Ascending aorta (tissue), 2 donors: ENCODE measurements around the gene SYNRG. TPM values are rescaled to one million over a fixed set of nuclear protein-coding genes. Genes with fewer than 3 reads are reported as not detected.

ENCODE experiments used
- DNase-seq, 2 donors: peaks; one replicate each; pipeline ENCODE4 v3.0.0-alpha.2; 2019; ENCODE audit warnings: low spot score in 2 of 2
- H3K27ac ChIP-seq, 2 donors: fragments of 200-600 bp; sonication (generic); one replicate each; pipeline ENCODE4 v1.5.1; 2016 to 2017; ENCODE audit warnings: mild to moderate bottlenecking in 1 of 2
- H3K27me3 ChIP-seq: fragments of 200-600 bp; sonication (generic); one replicate; pipeline ENCODE4 v1.5.1; 2017
- H3K36me3 ChIP-seq, 2 donors: fragments of 200-600 bp; sonication (generic); one replicate each; pipeline ENCODE4 v1.5.1; 2016
- H3K4me1 ChIP-seq, 2 donors: fragments of 200-600 bp; sonication (generic); one replicate each; pipeline ENCODE4 v1.5.1; 2016 to 2017; ENCODE audit warnings: mild to moderate bottlenecking in 1 of 2
- H3K4me3 ChIP-seq, 2 donors: fragments of 200-600 bp; sonication (generic); one replicate each; pipeline ENCODE4 v1.5.1; 2016 to 2017; ENCODE audit warnings: mild to moderate bottlenecking in 1 of 2
- H3K9me3 ChIP-seq, 2 donors: fragments of 200-600 bp; sonication (generic); one replicate each; pipeline ENCODE4 v1.5.1; 2016
- CTCF ChIP-seq, 3 experiments: fragments of 200-600 bp in 2 of 3; fragments of 450-650 bp in 1 of 3; sonication (generic) in 2 of 3; IDR thresholded peaks; one replicate each; pipeline ENCODE4 v1.5.1; 2016 to 2019; ENCODE audit warnings: antibody characterized with exemption in 3 of 3, mild to moderate bottlenecking in 1 of 3, moderate library complexity in 1 of 3
- intact Hi-C: fragments of 100-400 bp; cut with DNase I; formaldehyde crosslinking; loops from one replicate; pipeline ENCODE4 v1.15.1; 2023
- total RNA-seq: library from RNA; depleted of rRNA; stranded (reverse); fragments of >200 nt; gene quantifications from one replicate; pipeline ENCODE4 v1.1.0, GENCODE V29; 2016

SYNRG gene
- total RNA-seq, 1 donor from 2014 or later = 47.1 TPM

DNA sequence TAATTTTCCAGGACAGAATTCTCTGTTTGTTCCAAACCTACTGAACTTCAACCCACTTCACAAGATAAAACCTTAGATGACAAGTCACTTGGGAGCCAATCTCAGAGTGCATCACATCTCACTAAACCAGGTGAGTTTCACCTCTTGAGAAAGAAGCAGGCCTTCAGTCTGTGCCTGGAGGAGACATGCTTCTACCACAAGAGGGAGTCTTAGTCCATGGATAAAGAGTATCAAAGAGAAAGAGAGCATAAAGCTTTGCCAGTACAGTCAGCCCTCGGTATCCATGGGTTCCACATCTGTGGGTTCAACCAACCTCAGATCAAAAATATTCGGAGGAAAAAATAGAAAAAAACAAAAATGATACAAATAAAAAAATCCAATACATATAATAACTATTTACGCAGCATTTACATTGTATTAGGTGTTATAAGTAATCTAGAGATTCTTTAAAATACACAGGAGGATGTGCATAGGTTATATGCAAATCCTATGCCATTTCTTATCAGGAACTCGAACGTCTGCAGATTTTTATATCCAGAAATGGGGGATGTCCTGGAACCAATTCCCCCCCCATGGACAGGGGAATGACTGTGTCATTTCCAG, 81.9 kb downstream of the SYNRG start:
- Histone ChIP-seq H3K27me3 (no peaks in the 10 kb centered on the region), H3K27ac (no peak overlapping the region), H3K4me3 (no peak overlapping the region), H3K4me1 (no peaks in the 10 kb centered on the region), H3K36me3 (peaks cover 42 to 68% of the 10 kb centered on the region in 2 donors), H3K9me3 (no peaks in the 10 kb centered on the region)
- DNase-seq = no peak
- TF ChIP-seq CTCF (IDR thresholded peaks at IDR 0.05) = peak in 2 of 3 experiments; percentile 8 to 36
- intact Hi-C loops = no loop called here

- H3K9me3 ChIP-seq = no peaks in the 10 kb centered on the region
- no peaks in the 10 kb centered on the region for H3K4me1 ChIP-seq
- no peak for DNase-seq
- no peak overlapping the region for H3K4me3 ChIP-seq
- intact Hi-C loops = no loop called here
- H3K27me3 ChIP-seq = no peaks in the 10 kb centered on the region
- no peak overlapping the region for H3K27ac ChIP-seq
- TF ChIP-seq CTCF (IDR thresholded peaks at IDR 0.05) = no peak
- H3K36me3 ChIP-seq = peaks cover 33 to 64% of the 10 kb centered on the region in 2 donors
These were observed 85.5 kb downstream of the SYNRG start for GRCh38 chr17:37523715-37524219.

GRCh38 chr17:37521821-37522220, 87.4 kb downstream of the SYNRG start:
- DNase-seq = no peak
- Histone ChIP-seq H3K9me3 (no peaks in the 10 kb centered on the region), H3K36me3 (peaks cover 53 to 69% of the 10 kb centered on the region in 2 donors), H3K27ac (no peak overlapping the region), H3K4me1 (no peaks in the 10 kb centered on the region), H3K4me3 (no peak overlapping the region), H3K27me3 (no peaks in the 10 kb centered on the region)
- intact Hi-C loops = no loop called here
- no peak for TF ChIP-seq CTCF (IDR thresholded peaks at IDR 0.05)

- no peak for DNase-seq
- H3K27ac ChIP-seq = no peak overlapping the region
- no peaks in the 10 kb centered on the region for H3K9me3 ChIP-seq
- TF ChIP-seq CTCF (IDR thresholded peaks at IDR 0.05) = no peak
- H3K27me3 ChIP-seq = no peaks in the 10 kb centered on the region
- intact Hi-C loops = no loop called here
- peaks cover 64 to 72% of the 10 kb centered on the region in 2 donors for H3K36me3 ChIP-seq
- no peaks in the 10 kb centered on the region for H3K4me1 ChIP-seq
- H3K4me3 ChIP-seq = no peak overlapping the region
These were observed 89.0 kb downstream of the SYNRG start for GRCh38 chr17:37520174-37520573.

DNA sequence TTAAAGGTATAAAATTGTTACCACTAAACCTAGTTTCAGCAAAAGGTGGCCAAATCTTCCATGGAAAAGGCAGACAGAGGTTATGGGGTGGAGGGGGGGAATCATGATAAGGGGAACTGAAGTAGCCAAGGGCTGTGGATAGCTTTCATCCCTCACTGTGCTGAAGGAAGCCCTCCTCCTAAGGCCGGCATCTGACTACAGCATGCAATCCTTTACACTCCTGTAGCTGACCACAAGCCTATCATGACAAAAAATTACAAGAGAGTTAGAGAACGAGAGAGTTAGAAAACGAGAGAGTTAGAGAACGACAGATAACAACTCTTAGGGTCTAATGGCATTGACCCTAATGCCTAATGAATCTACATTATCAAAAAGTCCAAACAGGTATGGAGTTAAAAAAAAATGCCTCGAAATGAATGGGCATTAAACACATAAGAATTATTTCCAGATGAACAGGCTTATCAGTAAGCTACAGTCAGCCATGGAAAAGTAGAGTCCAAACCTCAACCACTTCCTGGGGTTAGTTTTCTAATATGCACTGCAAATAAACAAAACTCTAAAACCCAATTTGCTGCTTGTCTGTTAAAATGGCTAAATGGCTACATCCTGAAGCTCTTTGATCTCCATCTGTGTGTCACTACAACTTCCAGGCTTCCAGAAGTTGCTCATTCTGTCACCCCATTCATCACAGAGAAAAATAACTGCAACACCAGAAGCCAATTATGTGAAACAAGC, 89.8 kb downstream of the SYNRG start:
- H3K36me3 ChIP-seq = peaks cover 64 to 73% of the 10 kb centered on the region in 2 donors
- no peak for DNase-seq
- intact Hi-C loops = no loop called here

More for the DNA sequence above, 89.8 kb downstream of the SYNRG start:
- no peaks in the 10 kb centered on the region for H3K27me3 ChIP-seq
- H3K27ac ChIP-seq = no peak overlapping the region
- H3K4me1 ChIP-seq = no peaks in the 10 kb centered on the region
- no peaks in the 10 kb centered on the region for H3K9me3 ChIP-seq
- TF ChIP-seq CTCF (IDR thresholded peaks at IDR 0.05) = no peak
- no peak overlapping the region for H3K4me3 ChIP-seq
